ENCODE results near the gene LTBP3. TPM values are rescaled to one million over a fixed set of nuclear protein-coding genes. Genes with fewer than 3 reads are reported as not detected.

LTBP3 gene
- polyA plus RNA-seq, 1 donor from 2014 or later = 37.4 TPM

GRCh38 chr11:65556470-65557279 is 1.5 kb downstream of the LTBP3 start:
- peak overlapping the region; percentile 31 to 96 (median 46) for H3K27ac Mint-ChIP-seq
- H3K4me1 Mint-ChIP-seq = peaks cover 10 to 25% (median 17%) of the 10 kb centered on the region in 3 donors
- H3K4me3 Mint-ChIP-seq = peak overlapping the region; percentile 70 to 80 (median 77)
- H3K36me3 Mint-ChIP-seq = no peaks in the 10 kb centered on the region
- no peaks in the 10 kb centered on the region for H3K9me3 Mint-ChIP-seq
- H3K27me3 Mint-ChIP-seq = no peaks in the 10 kb centered on the region

DNA sequence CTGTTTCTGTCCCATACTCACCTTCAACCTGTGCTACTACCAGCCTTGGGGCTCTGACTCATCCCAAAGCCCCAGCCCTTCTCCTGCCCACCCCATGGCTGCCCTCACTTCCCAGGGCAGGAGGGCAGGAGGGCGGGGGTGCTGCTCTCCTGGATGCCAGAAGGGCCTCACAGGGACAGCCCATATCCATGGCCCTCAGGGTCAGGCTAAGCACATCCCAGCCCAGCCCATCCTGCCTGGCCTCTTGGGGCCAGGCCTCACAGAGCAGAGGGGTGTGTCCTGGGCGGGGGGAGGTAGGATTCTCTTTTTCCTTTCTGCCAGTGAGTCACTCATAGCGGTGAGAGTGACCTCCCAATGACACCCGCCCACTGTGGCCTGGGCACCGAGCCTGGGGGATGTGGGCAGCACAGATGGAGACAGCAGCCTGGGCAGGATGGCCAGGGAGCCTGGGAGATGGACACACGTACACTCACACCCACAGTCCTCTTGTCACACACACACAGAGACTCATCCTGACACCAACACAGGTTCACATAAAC is 2.4 kb downstream of the LTBP3 start:
- Mint-ChIP-seq H3K27ac (peak overlapping the region in 1 of 3 donors; percentile 62), H3K27me3 (no peaks in the 10 kb centered on the region), H3K4me1 (peaks cover 10 to 30% (median 20%) of the 10 kb centered on the region in 3 donors), H3K4me3 (peak overlapping the region in 2 of 4 donors; percentile 35 to 57), H3K36me3 (no peaks in the 10 kb centered on the region), H3K9me3 (no peaks in the 10 kb centered on the region)

GRCh38 chr11:65554842-65555430 is 3.2 kb downstream of the LTBP3 start:
- Mint-ChIP-seq H3K4me3 (peak overlapping the region in 2 of 4 donors; percentile 26 to 76), H3K9me3 (no peaks in the 10 kb centered on the region), H3K27me3 (no peaks in the 10 kb centered on the region), H3K4me1 (peaks cover 10 to 30% (median 19%) of the 10 kb centered on the region in 3 donors), H3K36me3 (no peaks in the 10 kb centered on the region), H3K27ac (peak overlapping the region; percentile 18 to 62 (median 59))

GRCh38 chr11:65554057-65554818 is 3.9 kb downstream of the LTBP3 start:
- Mint-ChIP-seq H3K27me3 (no peaks in the 10 kb centered on the region), H3K4me1 (peaks cover 10 to 30% (median 22%) of the 10 kb centered on the region in 3 donors), H3K4me3 (peak overlapping the region in 3 of 4 donors; percentile 50 to 85 (median 76)), H3K9me3 (no peaks in the 10 kb centered on the region), H3K27ac (peak overlapping the region in 1 of 3 donors; percentile 38), H3K36me3 (no peaks in the 10 kb centered on the region)

DNA sequence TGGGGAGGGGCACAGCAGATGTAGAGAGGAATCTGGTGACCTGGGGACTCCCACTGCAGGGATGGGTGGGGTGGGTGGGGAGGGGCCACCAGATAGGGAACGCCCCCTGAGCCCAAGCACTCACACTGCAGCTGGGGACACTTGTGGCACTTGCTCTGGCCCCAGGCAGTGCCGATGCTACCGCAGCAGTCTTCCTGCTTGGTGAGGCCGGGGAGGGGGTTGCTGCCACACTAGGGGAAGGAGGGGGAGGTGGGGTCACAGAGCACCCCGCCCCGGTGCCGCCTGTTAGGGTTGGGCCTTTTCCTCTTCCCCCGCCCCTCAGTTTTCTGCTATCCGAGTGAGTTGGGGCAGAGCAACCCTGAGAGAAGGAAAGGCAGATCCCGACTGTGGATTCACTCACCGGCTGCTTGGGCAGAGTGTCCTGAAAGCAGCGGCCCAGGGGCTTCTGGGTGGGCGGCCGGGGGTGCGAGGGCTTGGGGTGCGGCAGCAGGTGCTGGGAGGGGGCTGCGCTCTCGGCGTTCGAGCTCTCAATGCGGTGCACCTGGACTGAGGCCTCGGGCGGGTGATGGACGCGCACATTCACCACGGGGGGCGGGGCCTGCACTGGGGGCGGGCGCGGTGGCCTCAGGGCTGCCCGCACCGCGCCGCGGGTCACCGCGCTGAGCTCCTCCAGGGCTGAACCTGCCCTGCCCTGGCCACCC is 4.7 kb downstream of the LTBP3 start:
- Mint-ChIP-seq H3K4me3 (no peak overlapping the region), H3K36me3 (no peaks in the 10 kb centered on the region), H3K27me3 (no peaks in the 10 kb centered on the region), H3K4me1 (peaks cover 10 to 32% (median 26%) of the 10 kb centered on the region in 3 donors), H3K27ac (peak overlapping the region in 1 of 3 donors; percentile 54), H3K9me3 (no peaks in the 10 kb centered on the region)

- Mint-ChIP-seq H3K36me3 (no peaks in the 10 kb centered on the region), H3K27ac (peak overlapping the region; percentile 54 to 88 (median 78)), H3K4me1 (peaks cover 10 to 38% (median 32%) of the 10 kb centered on the region in 3 donors), H3K9me3 (no peaks in the 10 kb centered on the region), H3K4me3 (peak overlapping the region in 2 of 4 donors; percentile 8 to 75), H3K27me3 (no peaks in the 10 kb centered on the region)
Observed at GRCh38 chr11:65552388-65552951, 5.7 kb downstream of the LTBP3 start.

DNA sequence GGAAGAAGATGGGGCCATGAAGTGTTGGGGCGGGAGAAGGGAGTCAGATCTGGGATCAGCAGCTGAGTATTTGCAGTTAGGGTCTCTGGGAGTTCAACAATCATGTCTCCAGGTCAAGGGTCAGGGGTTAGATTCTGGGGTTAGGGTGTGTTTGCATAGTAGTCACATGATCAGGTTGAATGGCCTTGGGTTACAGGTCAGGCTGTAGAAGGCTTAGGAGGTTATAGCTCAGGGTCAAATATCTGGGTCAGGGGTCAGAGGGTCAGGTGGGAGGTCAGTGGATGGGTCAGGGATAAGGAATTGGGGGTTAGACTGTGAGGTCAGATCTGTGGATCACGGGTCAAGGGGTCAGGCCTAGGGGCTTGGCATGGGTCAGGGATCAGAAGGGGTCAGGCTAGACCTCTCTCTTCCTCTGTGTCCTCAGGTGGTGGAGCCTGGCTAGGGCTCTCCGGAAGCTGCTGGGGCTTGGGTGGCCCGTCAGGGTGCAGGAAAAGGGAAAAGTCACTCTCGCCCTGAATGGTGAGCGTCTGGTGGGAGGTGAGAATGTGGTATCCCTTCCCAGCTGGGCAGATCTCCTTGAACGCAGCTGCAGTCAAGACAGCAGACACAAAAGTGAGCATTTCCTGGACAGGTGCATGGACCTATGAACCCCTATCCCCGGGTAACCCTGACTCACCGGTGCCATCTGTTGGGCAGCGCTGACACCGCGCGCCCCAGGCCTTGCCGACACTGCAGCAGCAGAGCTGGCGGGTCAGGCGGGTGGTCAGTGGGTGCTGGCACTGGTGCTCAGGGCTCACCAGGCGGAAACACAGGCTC is 6.4 kb downstream of the LTBP3 start:
- no peaks in the 10 kb centered on the region for H3K27me3 Mint-ChIP-seq

DNA sequence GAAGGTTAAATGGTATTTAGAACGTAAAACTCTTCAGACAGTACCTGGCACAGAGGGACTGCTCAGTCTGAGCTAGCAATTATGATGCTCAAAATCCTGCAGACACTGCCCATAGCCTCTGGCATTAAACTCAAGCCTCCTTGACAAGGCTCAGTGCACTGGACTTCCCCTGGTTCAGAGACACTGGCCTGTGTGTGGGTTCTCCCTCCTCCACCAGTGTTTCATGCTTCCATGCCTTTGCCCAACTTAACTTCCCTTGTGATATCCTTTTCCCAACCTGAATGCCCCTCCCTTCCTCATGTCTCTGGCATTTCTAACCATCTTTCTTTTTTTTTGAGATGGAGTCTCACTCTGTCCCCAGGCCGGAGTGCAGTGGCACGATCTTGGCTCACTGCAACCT is 9.1 kb downstream of the LTBP3 start:
- H3K27ac Mint-ChIP-seq = peak overlapping the region in 1 of 3 donors; percentile 36
- no peaks in the 10 kb centered on the region for H3K36me3 Mint-ChIP-seq
- H3K27me3 Mint-ChIP-seq = no peaks in the 10 kb centered on the region
- H3K4me3 Mint-ChIP-seq = no peak overlapping the region
- peaks cover 25 to 41% (median 38%) of the 10 kb centered on the region in 3 donors for H3K4me1 Mint-ChIP-seq
- no peaks in the 10 kb centered on the region for H3K9me3 Mint-ChIP-seq

More for the DNA sequence above, 6.4 kb downstream of the LTBP3 start:
- Mint-ChIP-seq H3K4me3 (peak overlapping the region in 3 of 4 donors; percentile 8 to 75 (median 43)), H3K9me3 (no peaks in the 10 kb centered on the region), H3K4me1 (peaks cover 12 to 36% (median 32%) of the 10 kb centered on the region in 3 donors), H3K27ac (peak overlapping the region in 2 of 3 donors; percentile 54 to 88), H3K36me3 (no peaks in the 10 kb centered on the region)

- Mint-ChIP-seq H3K36me3 (no peaks in the 10 kb centered on the region), H3K4me1 (peaks cover 25 to 41% (median 40%) of the 10 kb centered on the region in 3 donors), H3K27me3 (no peaks in the 10 kb centered on the region)
Observed at GRCh38 chr11:65548395-65548794, 9.8 kb downstream of the LTBP3 start.

GRCh38 chr11:65547446-65548125 is 10.6 kb downstream of the LTBP3 start:
- Mint-ChIP-seq H3K27me3 (no peaks in the 10 kb centered on the region), H3K27ac (peak overlapping the region; percentile 36 to 96 (median 91)), H3K4me3 (peak overlapping the region in 2 of 4 donors; percentile 13 to 70), H3K9me3 (no peaks in the 10 kb centered on the region), H3K4me1 (peaks cover 24 to 39% (median 38%) of the 10 kb centered on the region in 3 donors), H3K36me3 (no peaks in the 10 kb centered on the region)

More at GRCh38 chr11:65548395-65548794, 9.8 kb downstream of the LTBP3 start:
- peak overlapping the region; percentile 36 to 91 (median 81) for H3K27ac Mint-ChIP-seq
- H3K4me3 Mint-ChIP-seq = peak overlapping the region in 2 of 4 donors; percentile 46 to 63
- no peaks in the 10 kb centered on the region for H3K9me3 Mint-ChIP-seq

DNA sequence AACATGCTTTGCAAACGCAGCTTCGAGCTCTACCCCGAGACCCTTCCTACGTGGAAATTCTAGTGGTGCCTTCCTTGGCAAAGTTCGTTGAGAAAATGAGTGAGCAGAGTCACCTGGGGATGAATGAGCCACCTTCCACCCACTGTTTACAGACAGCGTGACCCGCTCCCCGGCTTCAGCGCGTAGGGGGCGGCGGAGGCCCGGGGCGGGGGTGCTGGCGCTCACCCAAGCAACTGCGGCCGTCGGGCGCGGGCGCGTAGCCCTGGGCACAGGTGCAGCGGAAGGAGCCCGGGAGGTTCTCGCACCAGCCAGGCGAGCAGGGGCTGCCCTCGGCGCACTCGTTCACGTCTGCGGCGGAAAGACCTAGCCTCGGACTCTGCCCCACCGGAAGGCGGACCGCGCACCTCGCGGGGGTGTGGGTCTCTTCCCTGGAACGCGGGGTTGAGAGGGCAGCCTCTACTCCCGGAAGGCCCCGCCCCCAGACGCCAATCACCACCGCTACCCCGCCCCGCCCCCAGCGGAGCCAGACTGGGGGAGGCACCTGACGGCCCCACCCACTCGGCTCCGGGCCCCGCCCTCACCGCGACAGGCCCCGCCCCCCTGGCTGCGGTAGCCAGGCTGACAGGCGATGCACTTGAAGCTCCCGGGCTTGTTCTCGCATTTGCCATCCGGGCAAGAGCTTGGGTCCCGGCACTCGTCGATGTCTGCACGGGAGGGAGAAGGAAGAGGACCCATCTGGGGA is 11.8 kb downstream of the LTBP3 start:
- peak overlapping the region; percentile 91 to 96 (median 96) for H3K27ac Mint-ChIP-seq
- H3K36me3 Mint-ChIP-seq = no peaks in the 10 kb centered on the region
- no peaks in the 10 kb centered on the region for H3K27me3 Mint-ChIP-seq
- peaks cover 19 to 30% (median 29%) of the 10 kb centered on the region in 3 donors for H3K4me1 Mint-ChIP-seq
- peak overlapping the region; percentile 54 to 88 (median 77) for H3K4me3 Mint-ChIP-seq
- no peaks in the 10 kb centered on the region for H3K9me3 Mint-ChIP-seq

DNA sequence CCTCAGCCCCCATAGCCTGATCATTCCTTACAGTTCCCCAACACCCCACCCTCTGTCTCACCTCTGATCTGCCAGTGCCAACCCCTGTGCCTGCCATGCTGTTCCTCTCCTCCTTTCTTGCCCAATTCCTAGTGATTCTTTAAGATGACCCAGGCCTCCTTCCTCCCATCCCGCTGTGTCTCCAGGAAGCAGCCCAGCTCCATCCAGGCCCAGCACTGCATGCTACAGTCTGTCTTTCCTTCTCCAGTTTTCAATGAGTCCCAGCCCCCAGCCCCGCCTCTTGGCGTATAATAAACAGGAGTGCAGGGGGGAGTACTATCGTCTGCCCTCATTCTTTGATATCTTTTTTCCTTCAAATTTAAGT is 12.3 kb downstream of the LTBP3 start:
- Mint-ChIP-seq H3K27me3 (no peaks in the 10 kb centered on the region), H3K4me3 (peak overlapping the region in 3 of 4 donors; percentile 54 to 81 (median 73)), H3K36me3 (no peaks in the 10 kb centered on the region), H3K27ac (peak overlapping the region; percentile 91 to 96 (median 96)), H3K9me3 (no peaks in the 10 kb centered on the region), H3K4me1 (peaks cover 19 to 32% (median 29%) of the 10 kb centered on the region in 3 donors)

Data from IgD-negative memory B cell (primary cell).